ENCODE data around the gene WDR55.
"Not testable (repeated sequence)": the region's sequence is repeated elsewhere in the genome, so short reads cannot be mapped to it uniquely, and the experiment has no call there.

The WDR55 gene

GRCh38 chr5:140700177-140701144 is 35.8 kb downstream of the WDR55 start, which contains the start of gene ZMAT2:
ZMAT2 (plus strand) TSS chr5:140700447; CDS start chr5:140700461, 14 bp downstream.
- peak; percentile 98 for DNase-seq (ENCODE audit: low read depth)
- TF ChIP-seq, protein P1, sequence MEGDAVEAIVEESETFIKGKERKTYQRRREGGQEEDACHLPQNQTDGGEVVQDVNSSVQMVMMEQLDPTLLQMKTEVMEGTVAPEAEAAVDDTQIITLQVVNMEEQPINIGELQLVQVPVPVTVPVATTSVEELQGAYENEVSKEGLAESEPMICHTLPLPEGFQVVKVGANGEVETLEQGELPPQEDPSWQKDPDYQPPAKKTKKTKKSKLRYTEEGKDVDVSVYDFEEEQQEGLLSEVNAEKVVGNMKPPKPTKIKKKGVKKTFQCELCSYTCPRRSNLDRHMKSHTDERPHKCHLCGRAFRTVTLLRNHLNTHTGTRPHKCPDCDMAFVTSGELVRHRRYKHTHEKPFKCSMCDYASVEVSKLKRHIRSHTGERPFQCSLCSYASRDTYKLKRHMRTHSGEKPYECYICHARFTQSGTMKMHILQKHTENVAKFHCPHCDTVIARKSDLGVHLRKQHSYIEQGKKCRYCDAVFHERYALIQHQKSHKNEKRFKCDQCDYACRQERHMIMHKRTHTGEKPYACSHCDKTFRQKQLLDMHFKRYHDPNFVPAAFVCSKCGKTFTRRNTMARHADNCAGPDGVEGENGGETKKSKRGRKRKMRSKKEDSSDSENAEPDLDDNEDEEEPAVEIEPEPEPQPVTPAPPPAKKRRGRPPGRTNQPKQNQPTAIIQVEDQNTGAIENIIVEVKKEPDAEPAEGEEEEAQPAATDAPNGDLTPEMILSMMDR (IDR thresholded peaks at IDR 0.05; ENCODE audit: control insufficient read depth, extremely low read depth, insufficient read depth): no peak
- H3K4me3 ChIP-seq (ENCODE audit: low read depth, low read length): peak within 1 kb of the TSS; percentile 92

DNA sequence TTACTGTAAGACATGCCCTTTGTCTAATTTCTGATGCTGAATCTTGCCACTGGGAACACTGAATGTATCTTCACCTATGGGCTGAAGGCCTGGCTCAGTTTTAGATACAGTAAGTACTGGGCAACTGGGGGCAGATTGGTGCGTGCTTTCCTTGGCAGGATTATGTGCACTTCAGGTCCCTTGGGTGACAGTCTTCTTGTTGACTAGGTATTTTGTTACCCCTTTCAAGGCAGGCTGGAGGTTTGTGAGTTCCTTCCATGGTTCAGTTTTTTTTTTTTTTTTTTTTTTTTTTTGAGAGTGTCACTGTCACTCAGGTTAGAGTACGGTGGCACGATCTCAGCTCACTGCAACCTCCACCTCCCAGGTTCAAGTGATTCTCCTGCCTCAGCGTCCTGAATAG is 43.1 kb downstream of the WDR55 start:
- no peak overlapping the region for H3K4me3 ChIP-seq (ENCODE audit: low read depth, low read length)
- DNase-seq (ENCODE audit: low read depth): no peak
- TF ChIP-seq, protein P1 (IDR thresholded peaks at IDR 0.05; ENCODE audit: control insufficient read depth, extremely low read depth, insufficient read depth): no peak

DNA sequence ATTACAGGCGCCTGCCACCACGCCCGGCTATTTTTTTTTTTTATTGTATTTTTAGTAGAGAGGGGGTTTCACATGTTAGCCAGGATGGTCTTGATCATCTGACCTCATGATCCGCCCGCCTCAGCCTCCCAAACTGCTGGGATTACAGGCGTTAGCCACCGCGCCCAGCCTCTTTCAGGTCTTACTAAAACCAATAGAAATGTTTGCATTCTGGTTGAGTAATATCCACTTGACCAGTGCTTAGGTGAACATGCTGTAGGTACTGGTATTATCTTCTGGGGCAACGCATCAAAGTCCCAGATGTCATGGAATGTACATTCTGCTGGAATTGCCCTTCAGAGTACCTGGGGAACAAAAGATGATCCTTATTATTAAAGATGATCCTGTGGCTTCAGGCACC is 44.1 kb downstream of the WDR55 start:
- not testable (repeated sequence) for DNase-seq (ENCODE audit: low read depth); H3K4me3 ChIP-seq (ENCODE audit: low read depth, low read length)

- H3K4me3 ChIP-seq (ENCODE audit: low read depth, low read length): peak overlapping the region; percentile 72
- peak; percentile 91 for DNase-seq (ENCODE audit: low read depth)
Measured at GRCh38 chr5:140710899-140711552, 46.3 kb downstream of the WDR55 start.

GRCh38 chr5:140711794-140712193 is 47.1 kb downstream of the WDR55 start:
- H3K4me3 ChIP-seq (ENCODE audit: low read depth, low read length): no peak overlapping the region
- DNase-seq (ENCODE audit: low read depth): no peak
- TF ChIP-seq, protein P1 (IDR thresholded peaks at IDR 0.05; ENCODE audit: control insufficient read depth, extremely low read depth, insufficient read depth): no peak

More at GRCh38 chr5:140710899-140711552, 46.3 kb downstream of the WDR55 start:
- TF ChIP-seq, protein P1 (IDR thresholded peaks at IDR 0.05; ENCODE audit: control insufficient read depth, extremely low read depth, insufficient read depth): no peak

GRCh38 chr5:140713562-140714094 is 48.9 kb downstream of the WDR55 start:
- TF ChIP-seq, protein P1 (IDR thresholded peaks at IDR 0.05; ENCODE audit: control insufficient read depth, extremely low read depth, insufficient read depth): no peak
- no peak for DNase-seq (ENCODE audit: low read depth)
- H3K4me3 ChIP-seq (ENCODE audit: low read depth, low read length): no peak overlapping the region

DNA sequence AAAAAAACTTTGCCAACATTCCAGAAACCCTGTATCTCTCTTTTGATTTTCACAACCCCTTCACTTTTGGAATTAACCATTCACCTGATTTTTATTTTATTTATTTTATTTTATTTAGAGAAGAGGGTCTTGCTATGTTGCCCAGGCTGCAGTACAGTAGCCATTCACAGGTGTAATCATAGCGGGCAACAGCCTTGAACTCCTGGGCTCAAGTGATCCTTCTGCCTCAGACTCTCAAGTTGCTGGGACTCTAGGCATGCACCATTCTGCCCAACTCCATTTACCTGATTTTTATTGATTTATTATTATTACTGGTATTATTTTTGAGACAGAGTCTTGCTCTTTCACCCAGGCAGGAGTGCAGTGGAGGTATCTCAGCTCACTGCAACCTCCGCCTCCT is 51.5 kb downstream of the WDR55 start:
- H3K4me3 ChIP-seq (ENCODE audit: low read depth, low read length); DNase-seq (ENCODE audit: low read depth): not testable (repeated sequence)
